DOHH2 (cell line): Measurements from ENCODE around the gene ADAR.

Source experiments
- H3F3A ChIP-seq: fragments of 200-600 bp; sonication (generic), shearing (Covaris generic); 2 replicates; pipeline ENCODE4 v1.6.0; 2016; ENCODE audit warnings: antibody characterized with exemption, mild to moderate bottlenecking; ENCODE audit not compliant: control insufficient read depth, insufficient read depth
- H3K27ac ChIP-seq: fragments of 200-600 bp; sonication (generic); 2 replicates; pipeline ENCODE4 v1.5.1; 2014; ENCODE audit warnings: low read depth, mild to moderate bottlenecking, low read length, moderate library complexity
- H3K27me3 ChIP-seq: fragments of 200-600 bp; sonication (generic); 2 replicates; pipeline ENCODE4 v1.6.1; 2014; ENCODE audit warnings: mild to moderate bottlenecking, low read length, mixed read lengths; ENCODE audit not compliant: control insufficient read depth
- H3K36me3 ChIP-seq: fragments of 200-600 bp; sonication (generic); 2 replicates; pipeline ENCODE4 v1.6.1; 2014; ENCODE audit warnings: mild to moderate bottlenecking, low read length, moderate library complexity, mixed read lengths; ENCODE audit not compliant: control insufficient read depth
- H3K4me1 ChIP-seq: fragments of 200-600 bp; sonication (generic); 2 replicates; pipeline ENCODE4 v1.6.1; 2014; ENCODE audit warnings: mild to moderate bottlenecking, low read length, mixed read lengths; ENCODE audit not compliant: control insufficient read depth
- H3K4me2 ChIP-seq: fragments of 200-600 bp; sonication (generic); 2 replicates; pipeline ENCODE4 v1.6.0; 2014; ENCODE audit warnings: mild to moderate bottlenecking, low read length, moderate library complexity
- H3K4me3 ChIP-seq: fragments of 200-600 bp; sonication (generic); 2 replicates; pipeline ENCODE4 v1.5.1; 2014; ENCODE audit warnings: mild to moderate bottlenecking, low read length, mixed read lengths
- H3K79me2 ChIP-seq: fragments of 200-600 bp; sonication (generic); 2 replicates; pipeline ENCODE4 v1.6.1; 2014; ENCODE audit warnings: mild to moderate bottlenecking, low read length, mixed read lengths; ENCODE audit not compliant: control insufficient read depth
- H3K9me2 ChIP-seq: fragments of 200-600 bp; sonication (generic); replicated peaks from 2 replicates; pipeline ENCODE4 v1.6.1; 2014; ENCODE audit warnings: mild to moderate bottlenecking, low read length, mixed read lengths; ENCODE audit not compliant: control insufficient read depth
- H3K9me3 ChIP-seq: fragments of 200-600 bp; sonication (generic); 2 replicates; pipeline ENCODE4 v1.6.1; 2014; ENCODE audit warnings: antibody characterized with exemption, low read length, mixed read lengths; ENCODE audit not compliant: control insufficient read depth, insufficient read depth
- H4K20me1 ChIP-seq: fragments of 200-600 bp; sonication (generic); 2 replicates; pipeline ENCODE4 v1.6.0; 2014; ENCODE audit warnings: low read depth, mild to moderate bottlenecking, antibody characterized with exemption, low read length, moderate library complexity; ENCODE audit not compliant: control insufficient read depth, insufficient read depth
- CTCF ChIP-seq: fragments of 200-600 bp; sonication (generic); IDR thresholded peaks from one replicate; pipeline ENCODE4 v1.5.1; 2014; ENCODE audit warnings: antibody characterized with exemption, mild to moderate bottlenecking, low read depth, low read length; ENCODE audit not compliant: poor library complexity, severe bottlenecking
- EZH2phosphoT487 ChIP-seq: fragments of 200-600 bp; sonication (generic); IDR thresholded peaks from 2 replicates; pipeline ENCODE4 v1.6.1; 2017; ENCODE audit warnings: borderline replicate concordance, mild to moderate bottlenecking, antibody characterized with exemption, low read length, moderate library complexity, mixed read lengths

The ADAR gene

DNA sequence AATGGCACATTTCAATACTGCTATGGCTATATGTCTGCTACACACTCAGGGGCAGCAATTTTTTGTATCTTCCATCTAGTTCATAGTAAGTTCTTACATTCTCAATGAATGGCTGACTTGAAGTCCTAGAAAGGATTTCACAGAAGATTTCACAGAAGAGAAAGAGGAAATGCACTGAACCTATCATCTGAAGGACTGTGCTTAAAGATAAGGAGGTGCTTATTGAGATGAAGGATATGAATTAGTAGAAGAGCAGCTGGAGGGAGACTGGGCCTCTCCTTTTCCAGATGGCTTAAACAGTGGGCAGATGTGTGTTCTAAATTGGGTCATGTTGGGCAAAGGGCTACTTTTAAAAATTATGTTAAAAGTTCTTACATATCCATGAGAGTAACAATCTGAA is 14.6 kb downstream of the ADAR start:
- no peaks in the 10 kb centered on the region for H3K9me2 ChIP-seq
- peaks cover 96% of the 10 kb centered on the region for H3K36me3 ChIP-seq

DNA sequence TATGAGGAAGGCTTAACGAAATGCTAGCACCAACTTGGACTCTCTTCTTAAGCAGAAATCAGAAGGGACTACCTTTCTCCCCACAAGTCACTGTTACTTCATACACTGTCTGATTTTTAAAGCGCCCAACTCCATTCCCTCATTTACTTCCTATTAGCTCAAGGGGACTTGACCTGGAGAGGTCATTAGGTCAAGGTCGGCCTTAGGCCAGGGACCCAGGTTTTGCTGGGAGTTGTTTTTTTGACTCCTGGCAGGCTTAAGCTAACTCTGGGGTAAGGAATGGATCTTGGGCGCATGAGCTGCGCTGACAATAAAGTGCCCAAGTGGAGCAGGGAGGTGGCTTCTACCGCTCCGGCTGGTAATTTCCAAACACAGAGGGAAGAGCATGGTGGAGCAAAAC is 16.8 kb downstream of the ADAR start:
- no peak overlapping the region for H3K27ac ChIP-seq
- H3K79me2 ChIP-seq = no peaks in the 10 kb centered on the region
- H3F3A ChIP-seq = no peaks in the 10 kb centered on the region
- H3K9me2 ChIP-seq = no peaks in the 10 kb centered on the region
- no peaks in the 10 kb centered on the region for H4K20me1 ChIP-seq
- TF ChIP-seq CTCF (no peak), EZH2phosphoT487 (no peak)
- H3K36me3 ChIP-seq = peaks cover 96% of the 10 kb centered on the region
- no peaks in the 10 kb centered on the region for H3K9me3 ChIP-seq
- no peaks in the 10 kb centered on the region for H3K27me3 ChIP-seq
- no peak overlapping the region for H3K4me2 ChIP-seq
- H3K4me3 ChIP-seq = no peak overlapping the region
- H3K4me1 ChIP-seq = peaks cover 4% of the 10 kb centered on the region

More for the DNA sequence above, 14.6 kb downstream of the ADAR start:
- Histone ChIP-seq H3K79me2 (no peaks in the 10 kb centered on the region), H3K27ac (no peak overlapping the region), H3K4me3 (no peak overlapping the region), H3K27me3 (no peaks in the 10 kb centered on the region), H3F3A (no peaks in the 10 kb centered on the region), H3K4me1 (no peaks in the 10 kb centered on the region), H3K9me3 (no peaks in the 10 kb centered on the region), H4K20me1 (no peaks in the 10 kb centered on the region), H3K4me2 (no peak overlapping the region)
- TF ChIP-seq CTCF (no peak), EZH2phosphoT487 (no peak)

GRCh38 chr1:154590756-154591155 is 17.2 kb downstream of the ADAR start:
- Histone ChIP-seq H3F3A (no peaks in the 10 kb centered on the region), H4K20me1 (no peaks in the 10 kb centered on the region), H3K4me1 (peaks cover 8% of the 10 kb centered on the region), H3K79me2 (no peaks in the 10 kb centered on the region), H3K4me2 (no peak overlapping the region), H3K4me3 (no peak overlapping the region), H3K9me3 (no peaks in the 10 kb centered on the region), H3K36me3 (peaks cover 96% of the 10 kb centered on the region), H3K27me3 (no peaks in the 10 kb centered on the region), H3K9me2 (no peaks in the 10 kb centered on the region), H3K27ac (no peak overlapping the region)
- no peak for TF ChIP-seq CTCF

DNA sequence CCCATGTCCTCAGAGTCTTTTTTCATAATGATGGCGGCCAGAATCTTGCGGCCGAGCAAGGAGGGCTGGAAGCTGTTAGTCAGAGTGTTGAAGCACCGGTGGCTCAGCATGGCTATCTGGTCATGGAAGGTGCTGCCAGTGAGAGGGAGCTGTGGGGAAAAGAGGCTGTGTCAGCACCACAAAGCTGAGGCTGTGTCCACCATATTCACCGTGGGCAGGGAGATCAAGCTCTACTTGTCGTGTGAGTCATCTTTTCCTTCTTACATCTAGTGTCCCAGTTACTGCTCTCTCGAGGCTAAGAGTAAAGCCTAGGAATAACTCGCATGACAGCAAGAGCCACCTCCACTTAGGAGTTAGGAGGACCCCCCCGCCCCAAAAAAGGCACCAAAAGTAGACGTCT is 18.2 kb downstream of the ADAR start:
- no peaks in the 10 kb centered on the region for H3K79me2 ChIP-seq
- H4K20me1 ChIP-seq = 0 out of 2 replicates have a peak, but pooled peaks cover 3% of the 10 kb centered on the region
- H3K4me3 ChIP-seq = no peak overlapping the region
- H3F3A ChIP-seq = 0 out of 2 replicates have a peak, but pooled peaks cover 5% of the 10 kb centered on the region
- no peaks in the 10 kb centered on the region for H3K9me3 ChIP-seq
- H3K36me3 ChIP-seq = peaks cover 99% of the 10 kb centered on the region
- no peaks in the 10 kb centered on the region for H3K9me2 ChIP-seq
- H3K4me2 ChIP-seq = no peak overlapping the region
- H3K27ac ChIP-seq = no peak overlapping the region
- H3K4me1 ChIP-seq = peaks cover 18% of the 10 kb centered on the region
- H3K27me3 ChIP-seq = no peaks in the 10 kb centered on the region
- no peak for TF ChIP-seq EZH2phosphoT487
- no peak for TF ChIP-seq CTCF
